GM21447 (cell line): Measurements from ENCODE around the gene STX16.

Experiments
- ATAC-seq: cut with Tn5 transposase; IDR thresholded peaks from one replicate; pipeline ENCODE4 v1.9.1; 2021; ENCODE audit not compliant: unreplicated experiment

STX16 gene

DNA sequence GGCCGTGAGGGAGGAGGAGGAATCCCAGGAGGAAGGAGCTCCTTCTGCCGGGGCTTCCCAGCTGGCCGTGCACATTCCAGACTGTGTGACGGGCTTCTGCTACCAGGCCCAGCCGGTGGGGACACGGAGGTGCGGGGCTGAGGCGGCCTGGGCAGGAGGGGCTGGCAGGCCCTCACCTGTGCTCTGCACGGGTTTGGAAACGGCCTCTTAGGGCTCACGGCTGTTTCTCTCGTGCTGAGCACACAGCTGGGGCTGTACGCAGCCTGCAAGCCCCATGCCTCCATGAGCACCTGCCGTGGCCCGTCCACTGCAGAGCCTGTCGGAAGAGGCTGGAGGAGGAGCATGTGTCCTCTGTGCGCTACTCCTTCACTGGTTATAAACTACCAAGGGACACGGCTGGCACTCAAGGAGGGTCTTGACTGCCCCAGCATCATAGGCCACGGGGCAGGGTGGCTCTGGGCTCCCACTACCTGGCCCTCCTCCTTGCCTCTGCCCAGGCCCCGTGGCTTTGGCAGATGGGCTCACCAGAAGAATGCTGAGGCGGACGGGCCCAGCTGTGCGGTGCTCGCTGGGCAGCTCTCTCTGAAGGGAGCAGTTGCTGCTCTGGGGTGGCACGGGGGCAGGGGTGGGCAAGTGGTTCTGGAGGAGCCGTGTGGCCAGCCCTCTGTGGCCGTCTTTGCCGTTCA lies 57.3 kb downstream of the STX16 start:
- no peak for ATAC-seq

DNA sequence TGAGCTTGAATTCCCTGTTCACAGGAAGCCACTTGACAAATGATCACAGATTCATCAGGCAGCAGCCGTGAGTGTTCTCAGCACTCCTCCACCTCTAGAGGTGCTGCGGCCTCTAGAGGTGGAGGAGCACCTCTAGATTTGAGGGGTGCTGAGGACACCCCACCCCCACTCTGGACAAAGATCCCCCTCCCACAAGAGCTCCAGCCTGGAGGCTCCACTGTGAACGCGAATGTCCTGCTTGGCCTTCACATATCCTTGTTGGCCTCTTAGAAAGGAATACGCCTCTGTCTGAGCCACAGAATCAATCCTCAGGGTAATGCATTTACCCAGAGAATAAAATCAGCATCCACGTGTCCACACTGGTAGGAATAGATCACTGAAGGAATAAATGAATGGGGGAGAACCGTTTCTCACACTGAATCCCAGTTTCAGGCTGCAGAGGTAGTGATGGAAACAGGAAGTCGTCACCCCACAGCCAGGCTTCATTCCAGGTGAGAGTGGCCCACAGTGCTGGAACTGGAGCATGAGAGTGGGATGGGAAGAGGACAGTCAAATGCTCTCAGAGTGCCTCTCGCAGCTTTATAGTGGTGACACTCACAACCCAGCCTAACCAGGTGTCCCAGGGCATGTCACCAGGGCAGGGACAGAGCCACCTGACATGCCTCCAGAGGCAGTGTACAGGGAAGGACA lies 58.1 kb downstream of the STX16 start:
- ATAC-seq, result no peak

DNA sequence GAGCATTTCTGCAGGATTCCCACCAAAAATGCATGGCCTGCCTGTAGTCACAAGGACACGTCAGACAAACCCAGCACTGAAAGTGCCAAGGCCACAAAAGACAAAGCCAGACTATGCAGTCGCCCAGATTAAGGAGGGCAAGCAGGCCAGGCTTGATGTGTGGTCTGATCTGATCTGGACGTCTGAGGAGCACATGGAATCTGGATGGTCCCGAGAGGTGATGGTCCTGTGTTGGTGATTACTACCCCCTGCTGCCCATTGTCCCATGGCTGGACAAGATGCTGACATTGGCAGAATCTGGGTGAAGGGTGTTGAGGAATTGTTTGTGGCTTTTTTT lies 58.6 kb downstream of the STX16 start:
- no peak for ATAC-seq

DNA sequence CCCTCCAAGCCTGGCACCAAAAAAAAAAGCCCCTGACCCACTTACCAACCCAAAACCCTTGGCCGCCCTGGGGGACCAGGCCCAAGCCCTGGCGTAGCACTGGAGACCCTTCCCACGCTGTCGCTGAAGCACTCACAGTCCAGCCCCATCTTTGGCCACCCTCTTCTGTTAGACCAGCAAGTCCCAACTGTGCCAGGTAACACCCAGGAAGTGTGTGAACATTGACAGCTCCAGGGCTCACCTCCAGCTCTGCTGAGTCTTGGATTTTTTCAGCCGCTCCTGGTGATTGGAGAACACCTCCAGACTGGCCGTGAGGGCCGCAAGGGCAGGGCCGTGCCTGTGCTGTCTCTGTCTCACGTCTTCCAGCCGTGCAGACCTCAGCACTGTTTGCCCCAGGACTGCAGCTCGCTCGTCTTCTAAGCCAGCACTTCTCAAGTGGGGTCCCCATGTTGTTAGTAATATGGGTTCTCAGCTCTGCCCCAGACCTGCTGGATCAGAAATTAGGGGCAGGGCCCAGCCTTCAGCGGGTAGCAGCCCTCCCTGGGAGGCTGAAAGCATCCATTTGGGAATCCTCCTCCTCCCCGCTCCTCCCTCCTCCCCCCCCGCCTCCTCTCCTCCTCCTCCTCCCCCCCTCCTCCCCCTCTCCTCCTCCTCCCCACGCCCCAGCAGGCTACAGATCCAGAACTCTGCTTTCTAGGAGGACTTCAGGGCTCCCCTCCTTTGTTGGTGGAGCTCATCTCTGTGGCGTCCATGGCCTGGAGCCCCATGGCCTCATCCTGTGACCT lies 59.6 kb downstream of the STX16 start:
- no peak for ATAC-seq

DNA sequence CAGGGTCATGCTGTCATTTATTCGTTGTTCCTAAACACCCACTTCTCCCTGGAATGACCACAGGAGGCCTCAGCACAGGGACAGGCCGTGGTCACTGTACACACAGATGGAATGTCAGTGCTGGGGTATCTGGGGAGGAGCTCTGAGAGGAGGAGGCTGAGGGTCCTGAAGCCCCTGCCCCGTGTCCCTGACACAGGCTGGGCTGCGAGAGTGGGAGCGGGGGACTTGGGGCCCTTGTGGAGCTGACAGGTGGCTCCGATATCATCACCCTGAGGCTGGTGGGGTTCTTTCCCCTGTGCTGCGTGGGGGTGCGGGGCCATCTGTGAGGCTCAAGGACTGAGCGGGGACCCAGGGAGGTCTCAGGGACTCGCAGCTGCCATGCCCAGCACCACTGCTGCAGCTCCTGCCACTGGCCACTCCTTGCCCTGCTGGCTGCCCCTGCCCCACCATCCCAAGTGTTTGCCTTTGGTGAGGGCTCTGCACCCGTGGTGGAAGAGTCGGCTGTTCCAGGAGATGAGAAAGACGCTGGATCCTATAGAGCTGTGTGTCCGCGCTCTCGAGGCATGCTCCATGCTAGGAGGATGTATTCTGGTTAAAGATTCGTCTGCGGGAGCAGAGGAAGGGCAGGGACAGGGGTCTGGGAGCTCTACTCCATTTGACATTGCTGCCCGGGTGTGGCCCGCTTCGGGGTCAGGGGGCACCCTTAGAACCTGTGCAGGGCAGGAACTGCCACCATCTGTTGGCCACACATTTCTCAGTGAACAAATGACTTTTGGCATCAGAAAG lies 60.4 kb downstream of the STX16 start:
- no peak for ATAC-seq

DNA sequence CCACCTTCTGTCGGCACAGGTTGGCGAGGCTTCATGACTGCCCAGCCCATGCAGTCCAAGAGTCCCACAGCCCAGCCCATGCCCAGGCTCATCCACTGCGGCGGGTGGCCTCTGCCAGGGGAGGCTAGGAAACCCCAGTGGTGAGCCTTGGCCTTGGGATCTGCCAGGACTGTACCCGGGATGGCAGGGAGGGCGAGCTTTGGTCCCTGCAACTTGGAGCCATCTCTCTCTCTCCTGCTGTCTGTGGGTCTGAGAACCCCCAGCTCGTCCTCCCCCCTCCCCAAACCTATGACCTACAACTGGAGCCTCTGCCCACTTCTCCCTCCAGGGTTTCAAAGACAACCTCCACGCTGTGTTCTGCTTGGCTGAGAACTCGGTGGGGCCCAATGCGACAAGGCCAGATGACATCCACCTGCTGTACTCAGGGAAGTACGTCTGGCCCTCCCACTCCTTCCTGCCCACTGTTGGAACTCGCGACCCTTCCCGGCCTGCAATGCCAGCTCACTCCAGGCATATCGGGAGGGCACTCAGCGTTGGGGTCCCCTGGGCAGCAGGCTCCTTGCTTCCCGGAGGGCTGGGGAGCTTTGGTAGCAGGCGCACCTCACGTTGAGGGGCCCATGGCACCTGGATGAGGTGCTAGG lies 61.2 kb downstream of the STX16 start:
- no peak for ATAC-seq

DNA sequence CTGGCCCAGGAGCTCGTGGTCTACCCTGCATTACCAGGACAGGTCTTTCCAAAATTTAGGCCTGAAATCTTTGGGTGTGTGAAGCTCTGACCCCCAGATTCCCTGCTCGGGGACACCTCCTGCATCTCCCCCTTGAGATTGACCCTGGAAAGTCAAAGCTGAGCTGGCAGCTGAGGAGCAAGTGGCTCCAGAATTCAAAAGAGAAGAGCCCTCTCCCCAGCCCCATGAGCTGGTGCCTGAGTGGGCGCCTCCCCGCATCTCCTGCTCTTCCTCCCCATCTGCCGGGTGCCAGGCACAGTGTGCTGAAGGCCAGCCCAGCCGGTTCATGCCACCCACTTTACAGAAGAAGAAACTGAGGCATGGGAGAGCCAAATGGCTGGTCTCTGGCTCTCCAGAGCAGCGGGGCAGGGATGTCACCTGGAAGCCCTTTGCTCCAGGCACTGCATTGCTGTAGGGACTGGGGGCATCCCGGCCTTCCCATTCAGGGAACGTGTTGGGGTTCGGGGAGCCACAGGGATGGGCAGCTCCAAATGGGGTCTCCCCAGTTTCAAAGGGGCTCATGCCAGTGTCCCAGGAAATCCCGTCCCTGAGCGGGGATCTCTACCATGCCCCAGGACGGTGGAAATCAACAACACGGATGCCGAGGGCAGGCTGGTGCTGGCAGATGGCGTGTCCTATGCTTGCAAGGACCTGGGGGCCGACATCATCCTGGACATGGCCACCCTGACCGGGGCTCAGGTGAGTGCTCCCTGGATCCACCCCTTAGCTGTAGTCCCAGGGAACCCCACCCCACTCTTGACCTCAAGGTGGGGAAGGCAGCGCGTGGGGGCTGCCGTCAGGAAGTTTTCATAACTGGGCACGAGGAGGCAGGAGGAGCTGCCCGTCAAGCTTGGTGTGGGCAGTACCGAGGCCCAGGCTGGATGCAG lies 62.0 kb downstream of the STX16 start:
- no peak for ATAC-seq

DNA sequence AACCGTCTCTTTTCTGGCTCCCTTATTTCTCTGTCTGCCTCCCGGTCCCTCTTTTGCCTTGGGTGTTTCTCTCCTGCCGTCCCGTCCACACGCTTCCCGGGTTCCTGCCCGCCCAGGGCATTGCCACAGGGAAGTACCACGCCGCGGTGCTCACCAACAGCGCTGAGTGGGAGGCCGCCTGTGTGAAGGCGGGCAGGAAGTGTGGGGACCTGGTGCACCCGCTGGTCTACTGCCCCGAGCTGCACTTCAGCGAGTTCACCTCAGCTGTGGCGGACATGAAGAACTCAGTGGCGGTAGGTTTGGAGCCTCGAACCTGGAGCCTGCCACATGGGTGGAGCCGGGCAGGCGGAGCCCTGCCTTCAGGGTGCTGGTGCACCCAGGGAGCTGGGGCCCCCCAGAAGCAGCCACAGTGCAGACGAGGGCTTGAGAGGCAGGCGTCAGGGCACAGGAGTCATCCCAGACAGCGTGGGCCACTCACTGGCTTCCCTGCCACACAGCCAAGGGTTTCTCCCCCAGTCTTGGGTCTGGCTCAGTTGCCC lies 62.8 kb downstream of the STX16 start:
- no peak for ATAC-seq

DNA sequence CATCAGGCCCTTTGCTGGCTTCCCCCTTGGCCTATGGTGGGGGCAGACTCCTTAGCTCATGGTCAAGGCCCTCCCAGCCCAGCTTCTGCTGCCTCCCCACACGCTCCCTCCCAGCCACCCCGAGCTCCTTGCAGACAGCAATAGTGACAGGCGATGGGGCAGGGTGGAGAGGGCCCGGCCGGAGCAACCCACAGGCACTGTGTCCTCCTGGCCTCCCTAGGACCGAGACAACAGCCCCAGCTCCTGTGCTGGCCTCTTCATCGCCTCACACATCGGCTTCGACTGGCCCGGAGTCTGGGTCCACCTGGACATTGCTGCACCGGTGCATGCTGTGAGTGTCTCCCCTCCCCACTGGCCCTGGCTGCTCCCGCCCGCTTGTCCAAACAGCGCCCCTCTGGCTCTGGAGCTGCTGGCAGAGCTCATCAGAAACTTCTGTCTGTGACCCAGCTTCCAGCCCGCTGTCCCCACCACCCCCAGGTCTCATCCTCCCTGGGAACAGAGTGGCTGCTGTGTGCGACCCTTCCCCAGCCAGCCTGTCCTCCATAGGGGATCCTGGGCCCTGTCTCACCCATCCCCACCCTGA lies 63.3 kb downstream of the STX16 start:
- no peak for ATAC-seq

DNA sequence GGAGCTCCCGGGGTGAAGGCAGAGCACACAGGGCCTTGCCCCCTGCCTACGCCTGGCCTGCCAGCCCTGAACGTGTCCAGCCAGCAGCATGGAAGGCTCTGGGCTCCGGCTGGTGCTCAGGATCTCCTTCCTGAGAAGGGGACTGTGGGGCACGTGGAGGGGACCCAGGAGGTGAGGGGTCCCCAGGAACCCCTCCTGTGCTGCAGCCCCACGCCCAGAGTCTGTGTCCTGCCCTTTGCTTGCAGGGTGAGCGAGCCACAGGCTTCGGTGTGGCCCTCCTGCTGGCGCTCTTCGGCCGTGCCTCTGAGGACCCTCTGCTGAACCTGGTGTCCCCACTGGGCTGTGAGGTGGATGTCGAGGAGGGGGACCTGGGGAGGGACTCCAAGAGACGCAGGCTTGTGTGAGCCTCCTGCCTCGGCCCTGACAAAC lies 63.9 kb downstream of the STX16 start:
- no peak for ATAC-seq

DNA sequence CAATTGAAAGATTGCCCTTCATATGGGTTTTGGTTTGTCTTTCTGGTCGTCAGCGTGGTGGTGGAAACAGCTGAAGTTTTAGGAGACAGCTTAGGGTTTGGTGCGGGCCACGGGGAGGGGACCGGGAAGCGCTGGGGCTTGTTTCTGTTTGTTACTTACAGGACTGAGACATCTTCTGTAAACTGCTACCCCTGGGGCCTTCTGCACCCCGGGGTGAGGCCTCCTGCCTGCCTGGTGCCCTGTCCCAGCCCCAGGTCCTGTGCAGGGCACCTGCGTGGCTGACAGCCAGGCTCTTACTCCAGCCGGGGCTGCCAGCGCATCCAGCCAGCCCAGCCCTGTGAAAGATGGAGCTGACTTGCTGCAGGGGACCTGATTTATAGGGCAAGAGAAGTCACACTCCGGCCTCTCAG lies 64.3 kb downstream of the STX16 start:
- no peak for ATAC-seq

DNA sequence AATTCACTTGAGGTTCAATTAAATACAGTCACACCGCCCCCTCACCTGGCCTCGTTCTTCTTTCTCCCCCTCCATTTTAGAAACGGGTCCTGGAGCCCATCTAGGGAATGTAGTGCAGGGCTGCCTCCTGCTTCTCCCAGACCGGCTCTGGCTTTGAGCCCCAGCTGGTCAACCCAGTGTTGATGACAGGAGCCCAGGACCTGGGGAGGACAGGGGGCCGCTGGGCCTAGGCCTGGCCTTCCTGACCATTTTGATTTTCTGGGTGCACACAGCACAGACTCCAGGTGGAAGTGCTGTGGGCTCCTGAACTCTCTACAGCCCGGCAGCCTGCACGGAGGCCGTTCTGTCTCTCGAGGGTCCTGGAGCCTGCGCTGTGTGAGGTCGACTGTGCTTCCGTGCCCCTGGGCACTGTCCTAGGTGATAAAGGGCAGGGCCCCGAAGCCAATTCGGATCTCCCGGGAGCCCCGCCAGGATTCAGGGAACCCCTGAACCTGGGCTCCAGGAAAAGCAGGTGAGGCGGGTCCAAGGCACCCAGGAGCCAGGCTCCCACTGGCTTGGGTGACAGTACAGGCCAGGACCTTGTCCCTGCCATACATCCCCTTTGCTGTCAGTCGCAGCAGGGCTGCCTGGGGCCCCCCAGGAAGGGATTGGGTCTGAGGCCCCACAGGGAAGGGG lies 64.9 kb downstream of the STX16 start:
- no peak for ATAC-seq

DNA sequence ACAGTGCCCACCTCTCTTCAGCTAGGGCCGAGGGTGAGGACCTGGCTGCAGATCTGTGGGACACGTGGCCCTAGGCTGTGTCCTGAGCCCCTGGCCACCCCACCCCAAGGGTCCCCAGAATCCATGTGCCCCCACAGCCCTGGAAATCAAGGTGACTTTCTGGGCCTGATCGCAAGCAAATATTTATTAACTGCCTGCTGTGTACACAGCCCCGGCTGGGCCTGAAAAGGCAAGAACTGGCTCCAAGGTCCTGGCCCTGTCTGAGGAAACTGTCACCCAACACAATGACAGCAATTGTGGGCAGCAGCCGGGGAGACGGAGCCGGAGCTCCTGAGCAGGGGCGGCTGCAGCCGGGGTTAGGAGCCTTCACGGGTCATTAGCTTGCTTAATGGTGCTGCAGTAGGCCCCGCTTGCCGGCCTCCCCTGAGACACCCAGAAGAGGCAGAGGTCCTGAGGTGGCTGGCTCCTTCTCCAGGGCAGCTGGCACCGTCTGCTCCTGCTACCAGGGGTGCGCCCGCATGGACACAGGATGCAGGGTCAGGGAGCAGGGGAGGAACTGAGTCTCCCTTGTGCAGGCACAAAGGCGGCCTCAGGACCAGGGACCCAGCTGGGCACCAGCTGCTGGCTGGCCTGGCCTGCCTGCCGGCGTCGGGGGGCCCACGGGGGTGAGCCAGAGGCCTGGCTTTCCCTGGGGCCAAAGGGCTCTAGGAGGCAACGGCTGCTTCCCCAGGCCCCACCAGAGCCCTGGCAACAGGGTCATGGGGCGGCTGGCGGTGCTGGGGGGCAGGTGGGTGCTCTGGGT lies 65.6 kb downstream of the STX16 start:
- no peak for ATAC-seq

DNA sequence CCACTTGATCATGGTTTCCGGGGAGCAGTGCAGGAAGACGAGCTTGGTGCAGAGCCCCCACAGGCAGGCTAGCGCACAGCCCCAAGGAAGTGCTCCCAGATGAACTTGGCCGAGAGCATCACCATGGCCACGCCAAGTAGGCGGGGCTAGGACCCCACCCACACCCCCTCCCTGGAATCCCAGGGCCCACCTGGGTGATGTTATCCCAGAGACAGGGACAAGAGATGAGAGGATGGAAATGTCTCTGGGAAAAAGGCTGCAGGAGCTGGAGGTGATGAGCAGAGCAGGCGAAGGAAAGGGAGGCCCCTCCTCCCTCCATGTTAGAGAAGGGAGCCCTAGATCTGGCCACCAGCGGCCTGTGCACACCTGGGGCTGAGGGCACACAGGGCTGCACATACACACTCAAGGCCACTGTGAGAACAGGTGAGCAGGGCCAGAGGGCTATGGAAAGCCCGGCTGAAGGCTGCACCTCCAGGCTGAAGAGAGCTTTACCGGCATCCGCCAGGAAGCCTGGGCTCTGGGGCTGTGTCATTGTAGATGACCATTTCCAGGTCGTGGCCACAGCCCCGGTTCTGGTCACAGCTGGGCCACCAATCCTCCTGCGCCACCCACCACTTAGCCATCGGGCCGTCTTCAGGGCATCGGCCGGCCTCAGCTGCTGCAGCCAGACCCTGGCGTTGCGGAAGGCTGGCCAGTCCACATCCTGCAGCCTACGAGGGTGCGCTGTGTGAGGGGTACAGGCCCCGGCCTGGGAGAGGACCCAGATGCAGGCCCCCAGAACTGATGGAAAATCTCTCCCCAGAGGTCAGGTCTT lies 66.4 kb downstream of the STX16 start:
- no peak for ATAC-seq

DNA sequence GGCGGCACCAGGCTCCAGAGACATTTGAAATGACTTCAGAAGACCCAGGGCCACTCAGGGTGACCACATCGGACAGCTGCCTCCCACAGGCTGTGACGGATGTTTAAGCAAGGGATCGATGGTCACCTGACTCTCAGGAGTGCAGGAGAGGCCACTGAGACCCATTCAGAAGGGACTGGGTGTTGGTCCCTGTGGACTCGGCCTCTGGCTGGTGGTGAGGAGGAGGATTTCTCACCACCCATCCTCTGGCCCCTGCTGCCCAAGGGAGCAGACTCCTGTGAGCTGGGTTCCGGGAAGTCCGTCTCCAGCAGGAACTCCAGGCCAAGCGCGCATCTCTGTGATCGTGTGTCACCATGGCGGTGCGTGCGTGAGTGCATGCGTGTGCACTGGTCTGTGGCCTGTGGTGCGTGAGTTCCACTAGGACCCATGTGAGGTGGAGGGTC lies 67.1 kb downstream of the STX16 start:
- no peak for ATAC-seq

DNA sequence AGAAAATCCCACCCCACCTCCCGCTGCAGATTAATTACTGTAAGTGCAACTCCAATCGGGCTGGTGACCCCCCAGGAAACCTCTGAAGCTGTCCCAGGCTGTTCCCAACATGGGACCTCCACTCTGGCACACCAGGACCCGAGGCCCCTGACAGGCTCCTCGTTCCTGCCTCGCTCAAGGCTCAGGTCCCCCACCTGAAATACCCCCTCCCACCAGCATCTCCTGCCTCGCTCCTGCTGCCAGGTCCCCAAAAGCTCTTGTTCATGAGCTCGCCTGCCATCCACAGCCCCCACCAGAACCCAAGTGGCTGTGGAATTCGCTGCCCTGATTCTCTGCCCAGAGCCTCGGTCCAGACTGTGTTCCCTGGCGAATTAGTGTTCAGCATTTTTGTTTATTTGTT lies 67.6 kb downstream of the STX16 start:
- ATAC-seq, result no peak

DNA sequence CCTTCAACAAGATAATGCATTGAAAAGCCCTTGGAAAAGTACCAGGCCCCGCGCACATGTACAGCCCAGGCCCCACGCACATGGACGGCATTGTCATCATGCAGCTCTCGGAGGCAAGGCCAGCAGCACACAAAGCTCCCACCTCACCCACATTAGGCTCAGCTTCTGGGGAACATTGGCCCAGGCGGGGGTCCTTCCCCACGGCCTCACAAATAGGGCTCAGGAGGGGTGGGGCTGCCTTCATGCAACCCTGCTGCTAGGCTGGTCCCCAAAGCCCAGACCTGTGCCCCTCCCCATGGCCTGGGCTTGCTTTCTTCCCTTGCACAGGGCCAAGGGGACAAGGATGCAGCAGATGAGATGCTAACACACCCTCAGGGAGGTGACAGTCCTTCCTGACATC lies 68.2 kb downstream of the STX16 start:
- no peak for ATAC-seq
